HCEC 1CT (cell line): ENCODE results near the gene RASSF6.
"Not testable (repeated sequence)": the region's sequence is repeated elsewhere in the genome, so short reads cannot be mapped to it uniquely, and the experiment has no call there.

Experiments used
- DNase-seq: peaks from one replicate; pipeline ENCODE4 v3.0.0-alpha.2; 2017

The RASSF6 gene

GRCh38 chr4:73620115-73620792 is at the start of gene RASSF6:
RASSF6 (minus strand) TSS chr4:73620436; CDS start chr4:73611795, 8,641 bp downstream.
- no peak for DNase-seq

- DNase-seq = no peak
Observed at GRCh38 chr4:73669410-73670183, 49.4 kb upstream of the RASSF6 start.

- no peak for DNase-seq
Observed at GRCh38 chr4:73668782-73669201, 48.6 kb upstream of the RASSF6 start.

- DNase-seq = not testable (repeated sequence)
Observed at GRCh38 chr4:73665924-73666323, 45.7 kb upstream of the RASSF6 start.

- no peak for DNase-seq
Observed at GRCh38 chr4:73664470-73664869, 44.2 kb upstream of the RASSF6 start.

- DNase-seq = no peak
Observed at GRCh38 chr4:73663576-73663975, 43.3 kb upstream of the RASSF6 start.

GRCh38 chr4:73662709-73663546 is 42.7 kb upstream of the RASSF6 start:
- peak; percentile 67 for DNase-seq

GRCh38 chr4:73661646-73662119 is 41.4 kb upstream of the RASSF6 start:
- peak; percentile 91 for DNase-seq

GRCh38 chr4:73660808-73661207 is 40.6 kb upstream of the RASSF6 start:
- no peak for DNase-seq

GRCh38 chr4:73653695-73654106 is 33.5 kb upstream of the RASSF6 start:
- DNase-seq = peak; percentile 29

- DNase-seq = no peak
Observed at GRCh38 chr4:73650250-73650649, 30.0 kb upstream of the RASSF6 start.

- no peak for DNase-seq
Observed at GRCh38 chr4:73648478-73648877, 28.2 kb upstream of the RASSF6 start.

GRCh38 chr4:73646117-73646516 is 25.9 kb upstream of the RASSF6 start:
- DNase-seq = no peak

GRCh38 chr4:73631565-73632226 is 11.5 kb upstream of the RASSF6 start:
- DNase-seq = no peak

- not testable (repeated sequence) for DNase-seq
Observed at GRCh38 chr4:73628834-73629233, 8.6 kb upstream of the RASSF6 start.

GRCh38 chr4:73621357-73621756 is 1.1 kb upstream of the RASSF6 start:
- DNase-seq = no peak

GRCh38 chr4:73619346-73619745 is 890 bp downstream of the RASSF6 start:
- no peak for DNase-seq

- no peak for DNase-seq
Observed at GRCh38 chr4:73617256-73617655, 3.0 kb downstream of the RASSF6 start.

- no peak for DNase-seq
Observed at GRCh38 chr4:73615613-73616012, 4.6 kb downstream of the RASSF6 start.

- DNase-seq = no peak
Observed at GRCh38 chr4:73614311-73614867, 5.8 kb downstream of the RASSF6 start.

GRCh38 chr4:73613130-73613529 is 7.1 kb downstream of the RASSF6 start:
- DNase-seq = no peak

GRCh38 chr4:73612032-73612431 is 8.2 kb downstream of the RASSF6 start:
- DNase-seq = peak; percentile 11
